Common myeloid progenitor, CD34-positive (primary cell): ENCODE data around the gene TFCP2.

Source experiments
- CTCF ChIA-PET: fragments of 350-600 bp; sonication (Branson Sonifier 250); formaldehyde crosslinking; loops from one replicate; lab custom pipeline; 2021; ENCODE audit warnings: antibody characterized with exemption; lab: Charles Lee
- POLR2A ChIA-PET: fragments of 350-600 bp; sonication (Branson Sonifier 250); formaldehyde crosslinking; loops from one replicate; lab custom pipeline; 2021; ENCODE audit warnings: antibody characterized with exemption; lab: Charles Lee
- DNase-seq, 3 donors: peaks; one replicate each; pipeline versions ENCODE4 v3.0.0 to v3.0.0-alpha.2; 2013
- H3K27ac ChIP-seq, 2 experiments: 1 replicate in 1 of 2; 2 replicates in 1 of 2; pipeline ENCODE4 v1.7.0; 2013; ENCODE audit warnings: inconsistent platforms in 2 of 2, low read length in 2 of 2, mild to moderate bottlenecking in 2 of 2, low read depth in 1 of 2, moderate library complexity in 1 of 2; ENCODE audit not compliant: severe bottlenecking in 2 of 2, insufficient read depth in 1 of 2, poor library complexity in 1 of 2
- H3K27me3 ChIP-seq, 5 experiments: replicated peaks in 2 of 5; 1 replicate in 3 of 5; 2 replicates in 2 of 5; pipeline versions ENCODE4 v1.6.1 to v1.7.0; 2013; ENCODE audit warnings: low read length in 4 of 5, mild to moderate bottlenecking in 2 of 5, moderate library complexity in 2 of 5, inconsistent platforms in 1 of 5; ENCODE audit not compliant: insufficient read depth in 5 of 5, control insufficient read depth in 4 of 5
- H3K36me3 ChIP-seq, 4 experiments: 1 replicate in 2 of 4; 2 replicates in 2 of 4; pipeline versions ENCODE4 v1.6.1 to v1.7.0; 2013; ENCODE audit warnings: low read length in 3 of 4, control low read depth in 1 of 4, mild to moderate bottlenecking in 1 of 4; ENCODE audit not compliant: control insufficient read depth in 4 of 4, insufficient read depth in 4 of 4
- H3K4me1 ChIP-seq, 4 experiments: 1 replicate in 3 of 4; 2 replicates in 1 of 4; pipeline versions ENCODE4 v1.6.1 to v1.7.1; 2013; ENCODE audit warnings: low read length in 3 of 4, mild to moderate bottlenecking in 3 of 4, control low read depth in 1 of 4, inconsistent platforms in 1 of 4, moderate library complexity in 1 of 4; ENCODE audit not compliant: control insufficient read depth in 4 of 4, insufficient read depth in 4 of 4; ENCODE audit errors: control extremely low read depth in 1 of 4
- H3K4me3 ChIP-seq, 7 experiments: 1 replicate in 4 of 7; 2 replicates in 3 of 7; pipeline versions ENCODE4 v1.5.1 to v1.7.0; 2013; ENCODE audit warnings: mild to moderate bottlenecking in 7 of 7, low read length in 6 of 7, moderate library complexity in 6 of 7, inconsistent platforms in 2 of 7, low read depth in 2 of 7, control low read depth in 1 of 7; ENCODE audit not compliant: insufficient read depth in 4 of 7, control insufficient read depth in 1 of 7; ENCODE audit errors: extremely low read depth in 1 of 7
- H3K9me3 ChIP-seq, 5 experiments: 1 replicate in 4 of 5; 2 replicates in 1 of 5; pipeline versions ENCODE4 v1.6.1 to v1.7.1; 2013; ENCODE audit warnings: low read length in 4 of 5, mild to moderate bottlenecking in 2 of 5, inconsistent platforms in 1 of 5, low read depth in 1 of 5, moderate library complexity in 1 of 5; ENCODE audit not compliant: control insufficient read depth in 4 of 5, insufficient read depth in 2 of 5; ENCODE audit errors: control extremely low read depth in 1 of 5
- WGBS: methylation state at CpG from one replicate; pipeline ENCODE4 v1.1.5; 2013; ENCODE audit not compliant: insufficient coverage; 5-methylcytosine and 5-hydroxymethylcytosine counted together

The TFCP2 gene

GRCh38 chr12:51205350-51205749 is 32.4 kb upstream of the TFCP2 start:
- H3K4me3 ChIP-seq, result no peak overlapping the region
- ChIA-PET CTCF (interaction anchor here (1.0 kb wide), 1 partner anchor 9 kb away, joined by 3 read pairs; no protein-coding TSS in a partner anchor), POLR2A (interaction anchor here (1.6 kb wide), 1 partner anchor 17 kb away, joined by 4 read pairs; no protein-coding TSS in a partner anchor)
- 100% methylated on average over 6 of the region's 6 CpGs for WGBS
- H3K4me1 ChIP-seq, result no peaks in the 10 kb centered on the region
- H3K9me3 ChIP-seq, result no peaks in the 10 kb centered on the region
- H3K36me3 ChIP-seq, result no peaks in the 10 kb centered on the region
- H3K27me3 ChIP-seq, result no peaks in the 10 kb centered on the region
- no peak overlapping the region for H3K27ac ChIP-seq
- no peak for DNase-seq

GRCh38 chr12:51202718-51203117 is 29.8 kb upstream of the TFCP2 start:
- no peak overlapping the region for H3K4me3 ChIP-seq
- WGBS, result 80% methylated on average over 1 of the region's 5 CpGs
- H3K27me3 ChIP-seq, result no peaks in the 10 kb centered on the region
- peaks cover 0 to 1% (median 0%) of the 10 kb centered on the region in 4 experiments for H3K36me3 ChIP-seq
- H3K27ac ChIP-seq, result no peak overlapping the region
- POLR2A ChIA-PET, result no interaction called here
- CTCF ChIA-PET, result no interaction called here
- H3K4me1 ChIP-seq, result no peaks in the 10 kb centered on the region
- no peaks in the 10 kb centered on the region for H3K9me3 ChIP-seq
- no peak for DNase-seq

- 94% methylated on average over 6 of the region's 9 CpGs for WGBS
- CTCF ChIA-PET, result interaction anchor here (1.3 kb wide), 1 partner anchor 12 kb away, joined by 3 read pairs; no protein-coding TSS in a partner anchor
These were observed 27.9 kb upstream of the TFCP2 start for GRCh38 chr12:51200806-51201205.

GRCh38 chr12:51200156-51200555 is 27.2 kb upstream of the TFCP2 start:
- ChIA-PET CTCF (interaction anchor here (1.3 kb wide), 1 partner anchor 13 kb away, joined by 3 read pairs; no protein-coding TSS in a partner anchor), POLR2A (interaction anchor here (1.4 kb wide), 1 partner anchor 16 kb away, joined by 4 read pairs; no protein-coding TSS in a partner anchor)
- no peak overlapping the region for H3K4me3 ChIP-seq
- H3K27me3 ChIP-seq, result no peaks in the 10 kb centered on the region
- peaks cover 0 to 1% (median 0%) of the 10 kb centered on the region in 4 experiments for H3K36me3 ChIP-seq
- H3K27ac ChIP-seq, result no peak overlapping the region
- no peaks in the 10 kb centered on the region for H3K4me1 ChIP-seq
- DNase-seq, result no peak
- 100% methylated on average over 6 of the region's 7 CpGs for WGBS
- H3K9me3 ChIP-seq, result no peaks in the 10 kb centered on the region

More at GRCh38 chr12:51200806-51201205, 27.9 kb upstream of the TFCP2 start:
- Histone ChIP-seq H3K36me3 (peaks cover 0 to 1% (median 0%) of the 10 kb centered on the region in 4 experiments), H3K27ac (no peak overlapping the region), H3K4me3 (no peak overlapping the region), H3K27me3 (no peaks in the 10 kb centered on the region), H3K4me1 (no peaks in the 10 kb centered on the region), H3K9me3 (no peaks in the 10 kb centered on the region)
- no peak for DNase-seq
- POLR2A ChIA-PET, result interaction anchor here (1.4 kb wide), 1 partner anchor 17 kb away, joined by 4 read pairs; no protein-coding TSS in a partner anchor

- Histone ChIP-seq H3K4me3 (no peak overlapping the region), H3K27me3 (no peaks in the 10 kb centered on the region), H3K36me3 (peaks cover 0 to 1% (median 0%) of the 10 kb centered on the region in 4 experiments), H3K4me1 (no peaks in the 10 kb centered on the region), H3K27ac (no peak overlapping the region), H3K9me3 (no peaks in the 10 kb centered on the region)
- CTCF ChIA-PET, result interaction anchor here (1.2 to 1.3 kb wide), 2 partner anchors 12 to 14 kb away, joined by 3 read pairs; no protein-coding TSS in a partner anchor
- POLR2A ChIA-PET, result interaction anchor here (1.4 kb wide), 1 partner anchor 15 kb away, joined by 4 read pairs; no protein-coding TSS in a partner anchor
- 98% methylated on average over 7 of the region's 10 CpGs for WGBS
- no peak for DNase-seq
These were observed 26.5 kb upstream of the TFCP2 start for GRCh38 chr12:51199366-51199945.

GRCh38 chr12:51198568-51199365 is 25.8 kb upstream of the TFCP2 start:
- peaks cover 0 to 1% (median 0%) of the 10 kb centered on the region in 4 experiments for H3K36me3 ChIP-seq
- POLR2A ChIA-PET, result no interaction called here

More at GRCh38 chr12:51198568-51199365, 25.8 kb upstream of the TFCP2 start:
- no peak overlapping the region for H3K27ac ChIP-seq
- no peak for DNase-seq
- no peaks in the 10 kb centered on the region for H3K4me1 ChIP-seq
- over 99% methylated on average over 12 of the region's 16 CpGs for WGBS
- no peaks in the 10 kb centered on the region for H3K27me3 ChIP-seq
- no peak overlapping the region for H3K4me3 ChIP-seq
- CTCF ChIA-PET, result interaction anchor here (1.2 kb wide), 1 partner anchor 13 kb away, joined by 3 read pairs; no protein-coding TSS in a partner anchor
- no peaks in the 10 kb centered on the region for H3K9me3 ChIP-seq
